Lower lobe of right lung (tissue), 2 donors: ENCODE results near the gene TRPM2. TPM values are rescaled to one million over a fixed set of nuclear protein-coding genes. Genes with fewer than 3 reads are reported as not detected.
"Not testable (repeated sequence)": the region's sequence is repeated elsewhere in the genome, so short reads cannot be mapped to it uniquely, and the experiment has no call there.

Source experiments
- ATAC-seq, 2 donors: fragments of 200-7000 bp; cut with Tn5 transposase; one replicate each; pipeline ENCODE4 v1.9.1; 2020 to 2022; ENCODE audit warnings: mild to moderate bottlenecking in 2 of 2, moderate library complexity in 2 of 2
- DNase-seq: peaks from one replicate; pipeline ENCODE4 v3.0.0-alpha.2; 2020
- H3K27ac ChIP-seq: fragments of 200-600 bp; one replicate; pipeline ENCODE4 v1.8.0; 2022
- H3K27me3 ChIP-seq: fragments of 200-600 bp; one replicate; pipeline ENCODE4 v1.8.0; 2022; ENCODE audit warnings: low read depth
- H3K36me3 ChIP-seq: fragments of 200-600 bp; one replicate; pipeline ENCODE4 v1.8.0; 2022; ENCODE audit warnings: mild to moderate bottlenecking
- H3K4me1 ChIP-seq: fragments of 200-600 bp; one replicate; pipeline ENCODE4 v1.8.0; 2022
- H3K4me3 ChIP-seq: fragments of 200-600 bp; one replicate; pipeline ENCODE4 v1.8.0; 2022; ENCODE audit warnings: mild to moderate bottlenecking
- H3K9me3 ChIP-seq: fragments of 200-600 bp; one replicate; pipeline ENCODE4 v1.8.0; 2022
- CTCF ChIP-seq: fragments of 200-600 bp; IDR thresholded peaks from one replicate; pipeline ENCODE4 v1.8.0; 2022; ENCODE audit warnings: antibody characterized with exemption, mild to moderate bottlenecking
- intact Hi-C: fragments of 100-400 bp; cut with DNase I; formaldehyde crosslinking; loops from one replicate; pipeline ENCODE4 v1.11.0; 2022
- total RNA-seq: library from RNA; stranded (reverse); fragmentation: NEBNext Ultra II Directional; extraction: Animal tissue kit (Norgen Biotek cat#: 25700); gene quantifications from one replicate; pipeline ENCODE4 v1.2.1, GENCODE V29; 2021
- donor health status: DM: no; HTN: yes; CAD: no; lungs with severe emphysema.

The TRPM2 gene
- total RNA-seq, 1 donor from 2014 or later, result 17.9 TPM

DNA sequence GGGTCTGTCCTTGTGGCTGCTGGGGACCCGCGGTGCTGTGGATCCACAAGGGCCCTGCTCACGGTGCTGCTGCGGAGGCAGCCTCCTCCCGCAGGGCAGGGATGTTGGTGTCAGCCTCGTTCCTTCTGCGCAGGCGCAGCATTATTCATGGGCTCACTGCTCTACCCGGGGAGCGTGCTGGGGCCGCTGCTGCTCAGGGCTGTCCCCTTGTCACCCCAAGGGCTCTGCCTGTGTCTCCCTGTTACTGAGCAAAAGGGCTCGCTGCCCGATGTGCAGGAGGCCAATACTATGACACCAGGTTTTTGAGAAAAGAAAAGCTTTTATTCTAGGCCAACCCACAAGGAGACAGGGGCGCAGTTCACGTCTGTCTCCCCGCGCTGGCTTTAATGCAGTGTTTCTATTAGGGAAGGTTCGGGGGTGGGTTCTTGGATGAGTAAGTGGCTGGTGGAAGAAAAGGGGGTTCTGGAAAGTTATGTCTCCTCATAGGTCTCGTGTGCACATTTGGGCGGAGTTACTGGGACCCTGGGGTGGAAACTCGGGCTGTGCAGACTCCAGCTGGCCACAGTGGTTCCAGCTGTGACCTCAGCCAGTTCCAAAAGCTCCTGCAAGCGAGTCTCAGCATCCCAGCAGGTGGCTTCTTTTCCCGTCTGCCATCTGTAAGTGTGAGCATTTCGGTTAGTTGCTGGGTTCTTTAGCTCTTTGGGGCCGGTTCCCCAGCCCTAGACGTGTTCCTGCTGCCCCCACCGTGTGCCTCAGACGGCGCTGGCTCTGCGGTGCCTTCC, 61.1 kb downstream of the TRPM2 start:
- Histone ChIP-seq H3K9me3 (no peaks in the 10 kb centered on the region), H3K27ac (no peak overlapping the region), H3K27me3 (peaks cover 8% of the 10 kb centered on the region), H3K4me3 (no peak overlapping the region), H3K4me1 (no peaks in the 10 kb centered on the region), H3K36me3 (no peaks in the 10 kb centered on the region)
- DNase-seq (no peak), ATAC-seq (no peak)
- no peak for TF ChIP-seq CTCF
- intact Hi-C loops, result no loop called here

GRCh38 chr21:44415073-44416025, 61.9 kb downstream of the TRPM2 start:
- Histone ChIP-seq H3K9me3 (no peaks in the 10 kb centered on the region), H3K4me1 (no peaks in the 10 kb centered on the region), H3K4me3 (no peak overlapping the region), H3K27me3 (peaks cover 8% of the 10 kb centered on the region), H3K27ac (no peak overlapping the region), H3K36me3 (no peaks in the 10 kb centered on the region)
- intact Hi-C loops, result no loop called here
- DNase-seq (no peak), ATAC-seq (no peak)
- TF ChIP-seq CTCF, result no peak

GRCh38 chr21:44416193-44416592, 62.8 kb downstream of the TRPM2 start:
- peaks cover 8% of the 10 kb centered on the region for H3K27me3 ChIP-seq
- no peaks in the 10 kb centered on the region for H3K36me3 ChIP-seq
- H3K9me3 ChIP-seq, result no peaks in the 10 kb centered on the region
- no peak for TF ChIP-seq CTCF
- H3K4me3 ChIP-seq, result no peak overlapping the region
- no peak for ATAC-seq
- intact Hi-C loops, result no loop called here
- DNase-seq, result no peak
- no peak overlapping the region for H3K27ac ChIP-seq
- H3K4me1 ChIP-seq, result no peaks in the 10 kb centered on the region

DNA sequence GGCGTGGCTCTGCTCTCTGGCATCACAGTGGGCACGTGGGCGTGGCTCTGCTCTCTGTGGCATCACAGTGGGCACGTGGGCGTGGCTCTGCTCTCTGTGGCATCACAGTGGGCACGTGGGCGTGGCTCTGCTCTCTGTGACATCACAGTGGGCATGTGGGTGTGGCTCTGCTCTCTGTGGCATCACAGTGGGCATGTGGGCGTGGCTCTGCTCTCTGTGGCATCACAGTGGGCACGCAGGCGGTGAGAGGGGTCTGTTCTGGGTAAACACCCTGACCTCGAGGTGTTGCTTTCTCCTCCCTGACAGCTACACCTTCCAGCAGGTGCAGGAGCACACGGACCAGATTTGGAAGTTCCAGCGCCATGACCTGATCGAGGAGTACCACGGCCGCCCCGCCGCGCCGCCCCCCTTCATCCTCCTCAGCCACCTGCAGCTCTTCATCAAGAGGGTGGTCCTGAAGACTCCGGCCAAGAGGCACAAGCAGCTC, 64.2 kb downstream of the TRPM2 start:
- H3K27ac ChIP-seq, H3K4me3 ChIP-seq, intact Hi-C loops, H3K36me3 ChIP-seq, H3K4me1 ChIP-seq, DNase-seq, ATAC-seq, H3K27me3 ChIP-seq, H3K9me3 ChIP-seq: not testable (repeated sequence)

- Histone ChIP-seq H3K9me3 (no peaks in the 10 kb centered on the region), H3K4me1 (no peaks in the 10 kb centered on the region), H3K4me3 (no peak overlapping the region), H3K27ac (no peak overlapping the region), H3K36me3 (no peaks in the 10 kb centered on the region), H3K27me3 (peaks cover 8% of the 10 kb centered on the region)
- intact Hi-C loops, result no loop called here
- DNase-seq (no peak), ATAC-seq (no peak)
- TF ChIP-seq CTCF, result no peak
Measured at GRCh38 chr21:44418108-44418875, 64.9 kb downstream of the TRPM2 start.
